Inferior parietal cortex (tissue), 1 donor: Measurements from ENCODE around the gene CAMKK2.
"Not testable (repeated sequence)": the region's sequence is repeated elsewhere in the genome, so short reads cannot be mapped to it uniquely, and the experiment has no call there.

Experiments
- DNase-seq: peaks from one replicate; pipeline ENCODE4 v3.0.0-alpha.2; 2016; ENCODE audit errors: extremely low spot score

Gene CAMKK2

DNA sequence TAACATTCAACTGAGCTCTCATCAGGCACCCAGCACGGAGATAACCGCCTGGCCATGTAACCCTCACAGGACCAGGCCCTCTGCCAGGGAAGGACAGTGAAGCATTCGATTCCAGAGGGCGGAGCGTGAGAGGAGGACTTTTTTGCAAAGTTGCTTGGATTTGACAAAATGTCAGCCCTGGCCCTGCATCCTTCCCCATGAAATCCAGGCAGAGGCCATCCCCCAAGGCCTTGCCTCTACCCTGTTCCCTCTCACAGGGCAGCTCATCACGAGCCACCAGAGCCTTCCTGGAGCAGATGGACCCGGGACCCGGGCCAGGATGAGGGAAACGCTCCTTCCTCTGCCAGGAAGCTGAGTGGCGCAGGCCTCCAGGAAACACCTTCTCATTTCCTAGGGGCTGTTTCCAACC is 17.0 kb downstream of the CAMKK2 start:
- DNase-seq = no peak

DNA sequence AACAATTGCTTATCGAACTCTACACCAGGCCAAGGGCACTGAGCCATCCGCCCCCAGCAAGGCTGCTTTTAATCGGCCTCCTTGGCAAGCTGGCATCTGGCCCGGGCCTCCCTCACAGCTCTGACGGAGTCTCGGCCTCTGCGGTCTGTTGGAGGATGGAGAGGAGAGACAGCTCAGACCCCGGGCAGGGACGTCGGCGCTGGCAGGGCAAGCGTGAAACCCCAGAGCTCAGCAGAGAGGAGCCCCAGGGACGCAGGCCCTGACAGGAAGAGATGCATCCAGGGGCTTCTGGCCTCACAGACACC is 17.5 kb downstream of the CAMKK2 start:
- DNase-seq = no peak

DNA sequence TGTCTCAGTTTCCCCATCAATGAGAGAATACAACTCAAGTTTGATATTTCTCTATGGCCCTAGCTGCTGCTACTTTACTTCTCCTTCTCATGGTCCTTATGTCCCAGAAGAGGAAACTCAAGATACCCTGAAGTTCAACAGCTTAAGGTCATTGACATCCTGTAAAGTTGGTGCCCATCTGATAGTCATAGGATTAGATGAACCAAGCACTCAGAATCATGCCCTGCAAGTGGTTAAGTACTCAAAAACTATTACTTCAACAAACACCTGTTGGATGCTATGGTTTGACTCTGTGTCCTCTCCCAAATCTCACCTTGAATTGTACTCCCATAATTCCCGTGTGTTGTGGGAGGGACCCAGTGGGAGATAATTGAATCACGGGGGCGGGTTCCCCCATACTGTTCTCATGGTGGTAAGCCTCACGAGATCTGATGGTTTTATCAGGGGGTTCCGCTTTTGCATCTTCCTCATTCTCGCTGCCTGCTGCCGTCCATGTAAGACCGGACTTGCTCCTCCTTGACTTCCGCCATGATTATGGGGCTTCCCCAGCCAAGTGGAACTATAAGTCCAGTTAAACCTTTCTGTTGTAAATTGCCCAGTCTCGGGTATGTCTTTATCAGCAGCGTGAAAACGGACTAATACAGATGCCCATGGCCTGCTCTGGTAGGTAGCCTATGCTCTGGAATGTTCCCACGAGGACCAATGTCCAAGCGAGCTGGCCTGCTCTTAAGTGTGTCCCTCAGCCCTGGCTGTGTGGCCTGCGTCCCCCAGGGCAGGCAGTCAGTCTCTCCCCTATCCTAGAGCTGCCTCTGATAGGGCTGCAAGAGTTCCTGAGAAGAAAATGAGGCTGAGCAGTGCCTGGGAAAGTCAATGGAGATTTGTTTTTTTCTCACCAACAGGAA is 18.1 kb downstream of the CAMKK2 start:
- DNase-seq = no peak

DNA sequence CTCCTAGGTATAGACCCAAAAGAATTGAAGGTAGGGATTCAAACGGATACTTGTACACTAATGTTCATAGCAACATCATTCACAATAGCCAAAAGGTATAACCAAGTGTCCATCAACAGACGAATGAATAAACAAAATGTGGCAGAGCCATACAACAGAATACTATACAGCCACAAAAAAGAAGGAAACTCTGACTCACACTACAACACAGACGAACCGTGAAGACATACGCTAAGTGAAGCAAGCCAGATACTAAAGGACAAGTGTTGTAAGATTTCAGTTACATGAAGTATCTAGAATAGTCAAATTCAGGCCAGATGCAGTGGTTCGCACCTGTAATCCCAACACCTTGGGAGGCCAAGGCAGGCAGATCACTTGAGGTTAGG is 19.1 kb downstream of the CAMKK2 start:
- no peak for DNase-seq

DNA sequence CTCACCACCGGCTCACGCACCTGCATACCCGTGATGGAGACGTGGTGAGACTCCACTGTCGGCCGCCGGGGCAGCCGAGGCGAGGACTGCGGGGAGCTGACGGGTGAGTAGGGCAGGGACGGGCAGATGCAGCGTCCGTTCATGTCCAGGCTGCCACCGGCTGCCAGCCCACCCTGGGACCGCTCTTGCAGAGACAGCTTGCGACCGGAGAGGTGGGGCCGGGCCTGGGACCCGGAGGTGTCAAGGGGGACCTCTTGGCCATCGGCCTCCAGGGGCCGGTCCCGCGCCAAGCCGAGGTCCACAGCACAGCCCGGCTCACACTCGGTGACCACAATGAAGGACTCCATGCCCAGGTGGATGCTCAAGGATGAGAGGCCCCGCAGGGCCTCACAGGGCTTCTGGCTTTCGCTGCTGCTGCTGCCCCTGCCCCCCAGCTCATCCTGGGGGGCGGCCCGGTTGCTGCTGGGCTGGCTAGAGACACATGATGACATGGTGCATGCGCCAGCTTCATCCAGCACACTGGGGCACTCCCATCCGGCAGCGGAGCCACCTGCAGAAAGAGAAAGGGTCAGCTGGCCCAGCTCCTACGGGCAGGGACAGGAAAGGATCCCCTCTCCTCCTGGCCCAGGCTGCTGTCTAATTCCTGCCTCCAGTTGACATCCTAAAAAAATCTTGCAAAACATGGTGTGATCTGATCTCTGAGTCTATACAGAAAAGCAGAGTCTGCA is 22.3 kb downstream of the CAMKK2 start:
- DNase-seq = no peak

DNA sequence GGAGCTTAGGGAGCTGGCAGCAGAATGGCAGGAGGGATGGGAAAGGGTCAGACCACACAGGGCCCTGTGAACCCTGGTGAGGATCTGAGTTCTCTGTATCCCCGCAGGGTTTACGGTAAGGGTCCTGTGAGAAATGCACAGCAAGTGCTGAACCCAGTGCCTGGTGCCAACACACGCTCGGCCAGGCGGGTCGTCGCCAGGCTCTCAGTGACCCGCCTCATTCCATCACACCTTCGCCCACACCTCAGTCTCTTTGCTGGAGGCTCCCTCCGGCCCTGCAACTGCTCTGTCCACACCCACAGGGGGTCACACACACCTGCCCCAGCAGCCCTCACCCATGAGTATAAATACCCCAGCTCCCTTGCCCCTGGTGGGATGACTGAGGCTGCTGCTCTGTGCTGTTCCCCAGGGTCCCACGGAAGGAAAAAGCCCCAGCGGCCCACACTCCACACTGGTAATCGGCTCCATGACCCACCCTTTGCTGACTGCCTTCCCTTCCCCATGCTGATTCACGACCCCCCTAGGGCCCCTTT is 23.1 kb downstream of the CAMKK2 start:
- DNase-seq = no peak

DNA sequence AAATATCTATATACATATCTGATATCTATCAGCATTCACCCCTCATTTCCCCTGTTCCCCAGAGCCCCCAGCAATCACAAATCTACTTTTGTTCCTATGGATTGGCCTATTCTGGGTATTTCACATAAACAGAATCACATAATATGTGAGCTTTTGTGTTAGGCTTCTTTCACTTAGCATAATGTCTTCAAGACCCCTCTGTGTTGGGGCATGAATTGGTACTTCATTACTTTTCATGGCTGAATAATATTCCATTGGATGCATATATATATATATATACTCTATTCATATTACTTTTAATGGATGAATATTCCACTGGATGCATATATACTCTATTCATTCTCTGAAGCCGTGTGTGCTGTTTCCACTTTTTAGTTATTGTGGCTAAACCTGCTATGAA is 28.7 kb downstream of the CAMKK2 start:
- DNase-seq = no peak

DNA sequence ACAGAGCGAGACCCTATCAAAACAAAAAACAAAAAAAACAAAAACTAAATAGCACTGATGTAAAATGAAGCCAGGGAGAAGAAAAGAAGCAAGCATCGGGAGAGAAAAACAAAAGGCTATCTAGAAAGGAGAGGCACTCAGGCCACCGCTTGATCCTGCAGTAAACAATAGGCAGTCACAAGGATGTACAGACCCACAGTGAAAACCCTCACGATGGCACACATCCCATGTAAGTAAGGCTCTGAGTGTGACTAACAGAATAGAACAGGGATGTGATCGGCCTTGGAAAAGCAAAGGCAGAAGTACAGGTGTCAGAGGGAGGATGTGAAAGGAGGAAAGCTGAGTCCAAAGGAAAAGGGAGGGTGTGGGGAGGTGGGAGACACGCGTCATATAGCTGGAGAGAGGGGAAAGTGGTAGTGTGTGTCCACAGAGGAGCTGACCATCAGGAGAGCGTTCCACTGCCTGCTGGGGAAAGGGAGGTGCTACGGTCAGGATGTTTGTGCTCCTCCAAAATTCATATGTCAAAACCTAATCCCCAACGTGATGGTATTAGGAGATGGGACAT is 31.5 kb downstream of the CAMKK2 start:
- DNase-seq = no peak

DNA sequence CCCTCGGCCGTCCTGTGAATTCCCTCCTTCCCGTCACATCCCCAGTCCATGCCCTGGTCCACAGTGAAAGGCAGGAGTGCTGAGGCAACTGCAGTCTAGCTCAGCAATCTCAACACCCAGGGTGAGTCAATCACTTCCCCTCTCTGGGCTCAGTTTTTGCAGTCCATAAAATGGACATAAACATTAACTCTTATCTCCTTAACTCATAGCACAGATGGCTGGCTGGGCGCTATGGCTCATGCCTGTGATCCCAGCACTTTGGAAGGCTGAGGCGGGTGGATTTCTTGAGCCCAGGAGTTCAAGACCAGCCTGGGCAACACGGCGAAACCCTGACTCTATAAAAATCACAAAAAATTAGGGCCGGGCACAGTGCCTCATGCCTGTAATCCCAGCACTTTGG is 32.4 kb downstream of the CAMKK2 start:
- no peak for DNase-seq

DNA sequence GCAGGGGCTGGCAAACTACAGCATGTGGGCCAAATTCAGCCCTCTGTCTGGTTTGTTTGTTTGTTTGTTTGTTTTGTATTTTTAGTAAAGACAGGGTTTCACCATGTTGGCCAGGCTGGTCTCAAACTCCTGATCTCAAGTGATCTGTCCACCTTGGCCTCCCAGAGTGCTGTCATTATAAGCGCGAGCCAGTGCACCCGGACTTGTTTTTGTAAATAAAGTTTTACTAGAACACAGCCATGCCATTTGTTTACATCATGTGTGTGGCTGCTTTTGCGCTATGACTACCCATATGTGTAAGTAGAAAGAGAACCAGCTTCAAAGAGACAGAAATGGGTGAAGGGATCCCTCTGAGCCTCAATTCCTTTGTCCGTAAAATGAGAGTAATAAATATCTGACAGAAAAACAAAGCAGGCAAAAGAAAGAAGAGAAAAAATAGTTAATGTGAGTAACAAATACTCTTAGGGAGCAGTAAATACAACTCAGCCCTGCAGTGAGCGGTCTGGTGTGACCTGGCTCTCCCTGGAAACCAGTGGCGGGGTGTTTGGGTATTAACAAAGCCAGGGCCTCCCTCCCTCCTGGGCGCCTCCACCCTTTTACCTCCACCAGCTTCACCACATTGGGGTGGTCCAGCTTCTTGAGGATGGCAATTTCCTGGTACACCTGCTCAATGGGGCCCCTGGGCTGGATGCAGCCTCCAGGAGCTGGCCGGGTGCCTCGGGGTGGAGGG is 33.1 kb downstream of the CAMKK2 start:
- no peak for DNase-seq

DNA sequence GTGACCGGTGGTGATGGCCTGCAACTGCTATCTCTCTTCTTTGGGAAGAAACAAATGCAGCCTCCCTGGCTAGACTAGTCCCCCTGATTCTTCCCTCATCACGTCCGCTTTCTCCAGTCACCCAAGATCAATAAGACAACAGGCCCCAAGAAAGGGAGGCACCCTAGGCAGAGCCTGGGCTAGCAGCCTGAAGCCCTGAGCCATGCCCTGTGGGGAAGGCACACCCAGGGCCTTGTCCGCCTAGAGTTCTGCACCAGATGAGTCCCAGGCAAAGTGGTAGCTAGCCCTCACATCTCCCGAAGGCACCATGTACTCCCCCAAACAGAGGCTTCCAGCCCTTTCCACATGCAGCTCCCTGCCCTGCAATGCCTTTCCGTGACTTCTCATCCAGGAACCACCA is 35.1 kb downstream of the CAMKK2 start:
- DNase-seq = no peak

DNA sequence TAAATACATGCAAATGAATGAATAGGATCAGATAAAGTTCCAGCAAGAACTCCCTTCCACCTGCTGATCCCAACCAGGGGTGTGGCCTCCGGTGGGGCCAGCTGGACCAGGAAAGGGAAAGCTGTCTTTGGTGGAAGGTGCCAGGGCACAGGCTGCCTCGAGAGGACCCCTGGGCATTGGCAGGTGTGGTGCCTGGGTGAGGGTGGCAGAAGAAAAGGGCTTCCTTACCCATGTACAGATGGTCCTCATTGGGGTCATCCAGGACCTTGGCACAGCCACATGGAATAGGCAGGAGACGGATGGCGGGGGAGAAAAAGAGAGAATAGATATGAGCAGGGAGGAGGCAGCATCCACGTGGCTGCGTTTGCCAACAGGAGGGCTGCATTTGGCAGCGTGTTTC is 36.4 kb downstream of the CAMKK2 start:
- no peak for DNase-seq

DNA sequence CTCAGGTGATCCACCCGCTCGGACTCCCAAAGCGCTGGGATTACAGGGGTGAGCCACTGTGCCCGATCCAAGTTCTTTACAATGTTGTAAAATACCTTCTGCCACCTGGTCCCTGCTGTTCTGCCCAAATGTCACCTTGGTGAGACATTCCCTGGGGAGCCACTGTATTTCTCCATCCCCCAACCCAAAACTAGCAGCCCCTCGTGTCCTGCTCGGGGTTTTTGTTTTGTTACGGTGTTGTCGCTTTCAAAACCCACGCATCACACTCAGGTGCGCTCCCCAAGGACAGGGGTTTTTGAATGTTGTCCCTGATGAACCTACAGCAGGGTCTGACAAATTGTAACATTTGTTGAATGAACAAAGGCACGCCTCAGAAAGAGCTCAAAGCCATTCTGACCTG is 37.4 kb downstream of the CAMKK2 start:
- no peak for DNase-seq

DNA sequence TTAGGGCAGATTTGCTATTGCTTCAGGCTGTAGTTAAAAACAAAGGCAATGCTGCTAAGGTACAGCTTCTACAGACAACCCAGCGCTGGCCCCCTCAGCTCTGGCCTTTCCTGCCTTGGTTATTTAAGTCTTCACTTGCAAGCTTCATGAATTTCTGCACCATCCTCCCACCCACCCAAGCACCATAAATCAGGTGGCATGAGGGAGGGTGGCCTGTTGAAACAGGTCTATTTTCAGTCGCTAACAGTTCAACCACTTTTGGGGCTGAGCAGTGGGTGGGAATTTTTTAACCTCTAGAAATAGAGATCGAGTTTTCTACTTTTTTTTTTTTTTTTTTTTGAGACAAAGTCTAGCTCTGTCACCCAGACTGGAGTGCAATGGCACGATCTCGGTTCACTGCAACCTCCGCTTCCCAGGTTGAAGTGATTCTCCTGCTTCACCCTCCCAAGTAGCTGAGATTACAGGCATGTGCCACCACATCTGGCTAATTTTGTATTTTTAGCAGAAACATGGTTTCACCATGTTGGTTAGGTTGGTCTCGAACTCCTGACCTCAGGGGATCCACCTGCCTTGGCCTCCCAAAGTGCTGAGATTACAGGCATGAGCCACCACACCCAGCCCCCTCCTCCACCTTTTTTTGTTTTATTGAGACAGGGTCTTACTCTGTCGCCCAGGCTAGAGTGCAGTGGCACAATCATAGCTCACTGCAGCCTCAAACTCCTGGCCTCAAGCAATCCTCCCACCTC is 38.6 kb downstream of the CAMKK2 start:
- DNase-seq = not testable (repeated sequence)

DNA sequence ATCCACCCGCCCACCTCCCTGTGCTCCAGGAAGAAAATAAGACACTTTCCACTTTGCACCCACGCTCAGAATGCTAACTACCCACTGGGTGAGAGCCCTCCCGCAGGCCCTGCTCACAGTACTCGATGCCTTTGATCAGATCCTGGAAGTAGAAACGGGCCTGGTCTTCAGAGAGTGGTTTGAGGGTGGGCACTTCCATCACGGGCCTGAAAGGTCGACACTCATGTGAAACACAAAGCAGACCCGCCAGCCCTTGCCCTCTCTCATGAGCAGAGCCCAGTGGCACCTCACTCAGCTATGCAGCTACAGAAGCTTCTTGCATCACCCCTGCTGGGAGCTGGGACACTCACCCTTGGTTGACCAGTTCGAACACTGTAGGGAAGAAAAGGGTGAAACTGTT is 41.1 kb downstream of the CAMKK2 start:
- no peak for DNase-seq

DNA sequence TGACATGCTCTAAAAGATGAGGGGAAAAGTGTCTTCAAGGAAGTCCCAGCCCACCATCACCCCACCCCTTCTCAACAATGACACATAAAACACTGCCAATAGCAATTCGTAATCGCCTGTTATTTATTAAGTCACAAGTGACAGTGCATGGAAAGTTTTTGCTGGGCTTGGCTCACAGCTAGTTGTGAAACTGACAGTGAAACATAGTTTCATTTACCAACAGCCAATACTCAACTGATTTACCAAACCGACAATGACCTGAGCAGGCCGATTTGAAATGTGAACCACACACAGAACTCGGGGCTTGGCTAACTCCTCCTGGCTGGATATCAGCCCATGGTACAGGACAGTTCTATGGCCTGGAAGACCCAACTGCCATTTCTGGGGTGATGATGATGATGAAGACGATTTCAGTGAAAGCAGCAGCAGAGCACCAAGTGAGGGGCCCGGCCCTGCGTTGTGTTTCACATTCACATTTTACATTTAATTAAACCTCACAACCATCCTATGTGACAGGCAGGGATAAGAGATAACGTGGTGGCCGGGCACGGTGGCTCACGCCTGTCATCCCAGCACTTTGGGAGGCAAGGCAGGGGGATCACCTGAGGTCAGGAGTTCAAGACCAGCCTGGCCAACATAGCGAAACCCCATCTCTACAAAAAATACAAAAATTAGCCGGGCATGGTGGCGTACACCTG is 42.7 kb downstream of the CAMKK2 start:
- no peak for DNase-seq

DNA sequence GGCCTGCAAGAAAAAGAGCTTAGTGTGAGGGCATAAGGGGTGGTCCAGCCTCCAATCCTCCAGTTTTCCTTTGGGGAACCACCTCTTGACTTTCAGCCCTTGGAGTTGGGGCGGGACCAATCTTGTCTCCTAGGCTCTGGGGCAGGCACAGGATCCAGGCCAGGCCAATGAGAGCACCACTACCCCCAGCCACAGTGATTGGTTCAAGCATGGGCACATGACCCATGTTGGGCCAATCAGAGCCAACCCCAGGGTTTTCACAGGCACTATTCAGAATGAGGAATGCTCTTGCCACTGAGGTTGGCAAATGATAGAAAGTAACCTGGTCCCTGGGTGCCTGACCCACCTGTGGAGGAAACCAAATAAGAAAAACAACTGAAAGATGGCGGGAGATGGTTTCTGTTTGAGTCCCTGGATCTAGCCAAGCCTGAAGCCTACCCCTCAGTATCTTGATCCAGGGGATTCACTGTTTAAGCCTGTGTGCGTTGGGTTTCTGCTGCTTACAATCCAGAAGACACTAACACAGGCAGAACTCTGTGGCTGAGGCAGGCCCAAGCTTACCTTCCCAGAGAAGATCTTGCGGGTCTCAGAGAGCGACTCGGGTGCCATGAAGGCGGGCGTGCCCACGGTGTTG is 43.7 kb downstream of the CAMKK2 start:
- no peak for DNase-seq

DNA sequence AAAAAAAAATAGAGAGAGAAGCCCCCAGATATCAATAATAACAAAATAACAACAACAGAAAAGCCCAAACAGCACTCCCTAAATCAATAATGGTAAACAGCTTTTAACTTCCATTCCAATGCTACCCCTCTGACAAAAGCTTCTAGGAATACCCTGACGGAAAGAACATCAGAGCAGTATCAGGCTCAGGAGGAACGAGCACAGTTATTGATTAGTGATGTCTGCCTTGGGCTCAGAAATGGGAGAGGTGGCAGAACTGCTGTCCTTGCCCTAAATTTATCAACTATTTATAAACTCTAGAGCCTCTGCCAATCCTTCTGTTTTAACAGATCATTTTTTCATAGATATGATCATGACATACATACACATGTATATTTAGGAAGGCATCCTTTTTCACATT is 44.7 kb downstream of the CAMKK2 start:
- no peak for DNase-seq

DNA sequence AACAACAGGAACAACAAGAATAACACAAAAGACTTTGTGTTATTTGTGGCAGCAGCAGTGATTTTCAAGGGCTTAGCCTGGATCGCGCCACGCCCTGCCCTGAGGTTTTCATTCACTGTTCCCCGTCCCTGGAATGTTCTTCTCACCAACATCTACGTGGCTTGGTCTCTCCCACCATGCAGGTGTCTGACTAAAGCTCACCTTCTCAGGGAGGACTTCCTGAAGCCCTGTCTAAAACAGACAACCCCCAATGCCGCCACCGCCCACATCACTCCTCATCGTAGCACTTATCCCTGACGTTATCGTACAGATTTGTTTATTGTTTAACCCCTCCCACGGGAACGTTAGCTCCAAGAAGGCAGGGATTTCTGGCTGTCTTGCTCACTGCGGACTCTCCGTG is 46.1 kb downstream of the CAMKK2 start:
- no peak for DNase-seq

DNA sequence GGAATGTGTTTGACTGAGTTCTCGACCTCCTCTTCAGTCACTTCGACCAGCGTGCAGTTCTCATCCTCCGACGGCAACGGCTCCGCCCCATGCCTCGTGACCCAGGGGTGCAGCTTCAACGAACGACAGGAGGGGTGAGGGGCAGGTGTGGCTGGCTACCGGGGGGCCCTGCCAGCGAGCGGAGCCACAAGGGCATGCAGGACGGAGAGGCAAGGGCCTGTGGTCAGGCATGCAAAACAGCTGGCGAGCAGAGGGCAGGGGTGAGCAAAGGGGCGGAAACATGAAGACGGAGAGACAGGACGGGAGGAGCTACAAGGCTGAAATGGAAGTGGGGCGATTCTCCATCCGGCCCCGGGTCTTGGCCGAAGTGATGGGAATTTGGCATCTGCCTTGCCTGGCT is 47.9 kb downstream of the CAMKK2 start:
- no peak for DNase-seq
